LHCN-M2 (cell line): ENCODE data around the gene GALNT11. TPM values are rescaled to one million over a fixed set of nuclear protein-coding genes. Genes with fewer than 3 reads are reported as not detected.

Source experiments
- DNase-seq: peaks from one replicate; pipeline ENCODE4 v3.0.0-alpha.2; 2012; ENCODE audit warnings: low read depth
- total RNA-seq: library from RNA; depleted of rRNA; stranded (reverse); fragments of >200 nt; gene quantifications from 2 replicates; pipeline ENCODE4 v1.2.3, GENCODE V29; 2014; rRNA removed

GALNT11 gene
- total RNA-seq, 1 experiment from 2014 or later, result 77.6 TPM

GRCh38 chr7:152148706-152149105, 123.2 kb downstream of the GALNT11 start:
- no peak for DNase-seq

DNA sequence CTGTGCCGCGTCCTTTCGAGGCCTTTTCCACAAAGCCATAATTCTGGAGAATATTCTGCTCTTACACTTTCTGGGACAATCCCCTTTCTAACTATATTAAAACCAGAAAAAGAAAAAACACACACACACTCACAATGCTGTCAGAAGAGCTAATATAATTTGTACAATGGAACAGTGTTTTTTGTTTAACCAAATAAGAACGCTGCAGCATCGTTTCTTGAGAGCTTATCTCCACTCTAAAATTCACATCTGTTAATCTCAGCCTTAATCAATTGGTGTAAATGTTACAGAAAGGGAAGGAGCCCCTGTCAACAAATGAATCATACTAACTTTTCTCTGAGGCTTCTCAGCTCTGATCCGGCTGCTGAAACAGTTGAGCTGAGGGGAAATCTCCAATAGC, 123.9 kb downstream of the GALNT11 start:
- DNase-seq, result no peak

- no peak for DNase-seq
Observed at GRCh38 chr7:152152267-152152666, 126.8 kb downstream of the GALNT11 start.

- no peak for DNase-seq
Observed at GRCh38 chr7:152158801-152159587, 133.5 kb downstream of the GALNT11 start.

DNA sequence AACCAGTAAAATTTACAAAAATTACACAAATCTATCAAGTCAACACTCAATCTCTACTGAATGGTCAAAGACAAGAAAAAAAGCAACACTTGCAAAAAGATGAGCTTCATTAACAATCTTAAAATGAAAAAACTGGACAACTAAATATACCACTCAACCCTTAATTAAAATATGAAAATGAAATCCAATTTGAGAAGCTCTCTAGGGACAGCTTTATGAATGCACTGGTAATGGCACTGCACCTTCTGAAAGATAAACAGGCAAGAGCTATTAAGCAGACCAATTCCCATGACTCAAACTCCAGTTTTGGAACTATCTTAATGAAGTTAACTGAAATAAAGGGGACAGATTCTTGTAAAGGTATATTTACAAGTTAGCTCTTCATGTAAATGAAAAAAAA, 135.7 kb downstream of the GALNT11 start:
- no peak for DNase-seq

- DNase-seq, result no peak
Observed at GRCh38 chr7:152162287-152162686, 136.8 kb downstream of the GALNT11 start.

Other genes with a start within 250 kb of the GALNT11 start
- 23.7 and 24.2 TPM in 2 replicates for gene PRKAG2, start 148.6 kb upstream of the GALNT11 start, total RNA-seq
- gene GALNTL5, start 69.2 kb upstream of the GALNT11 start, total RNA-seq, result not detected in 2 replicates